A204.1 (cell line): ENCODE data around the gene DDX23.

Experiments used
- FAIRE-seq: peaks from 2 replicates; lab custom pipeline; 2012; peaks lifted over from hg19 to GRCh38; lab: Jason Lieb, UNC

DDX23 gene

DNA sequence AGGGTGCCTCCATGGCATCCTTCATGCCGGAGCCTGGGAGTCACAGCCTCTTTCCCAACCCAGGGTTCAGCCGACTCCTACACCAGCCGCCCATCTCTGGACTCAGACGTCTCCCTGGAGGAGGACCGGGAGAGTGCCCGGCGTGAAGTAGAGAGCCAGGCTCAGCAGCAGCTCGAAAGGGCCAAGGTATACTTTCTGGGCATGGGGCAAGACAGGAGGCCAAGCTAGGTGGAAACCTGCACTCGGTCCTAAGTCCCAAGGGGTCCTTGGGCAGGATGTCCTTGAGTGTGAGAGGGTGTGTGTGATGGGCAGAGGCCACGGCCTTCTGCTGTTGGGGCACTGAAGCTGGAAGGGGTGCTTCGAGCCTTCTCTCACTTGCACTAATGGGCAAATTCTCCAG, 28.7 kb downstream of the DDX23 start:
- no peak for FAIRE-seq

DNA sequence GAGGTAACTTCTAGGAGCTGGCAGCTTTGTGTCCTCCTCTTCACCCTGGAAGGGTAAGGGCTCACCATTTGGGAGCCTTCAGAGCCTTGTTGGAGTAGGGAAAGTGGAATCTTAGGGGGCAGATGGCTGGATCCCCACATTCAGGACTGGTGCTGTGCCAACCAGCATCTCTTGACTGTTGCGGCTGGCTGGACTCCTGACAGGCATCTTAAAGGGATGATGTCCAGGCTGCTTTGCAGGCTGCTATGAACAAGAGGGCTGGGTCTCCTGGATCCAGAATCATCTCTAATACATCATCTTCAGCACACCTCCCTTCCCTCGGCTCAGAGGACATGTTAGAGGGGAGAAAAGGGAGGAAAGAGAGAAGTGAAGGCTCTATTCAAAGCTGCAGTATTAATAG, 29.3 kb downstream of the DDX23 start:
- no peak for FAIRE-seq

- FAIRE-seq, result no peak
These were observed 29.8 kb downstream of the DDX23 start for GRCh38 chr12:48822139-48822538.

GRCh38 chr12:48819986-48820725, 31.8 kb downstream of the DDX23 start:
- FAIRE-seq, result no peak

GRCh38 chr12:48818831-48819590, 33.0 kb downstream of the DDX23 start:
- no peak for FAIRE-seq

DNA sequence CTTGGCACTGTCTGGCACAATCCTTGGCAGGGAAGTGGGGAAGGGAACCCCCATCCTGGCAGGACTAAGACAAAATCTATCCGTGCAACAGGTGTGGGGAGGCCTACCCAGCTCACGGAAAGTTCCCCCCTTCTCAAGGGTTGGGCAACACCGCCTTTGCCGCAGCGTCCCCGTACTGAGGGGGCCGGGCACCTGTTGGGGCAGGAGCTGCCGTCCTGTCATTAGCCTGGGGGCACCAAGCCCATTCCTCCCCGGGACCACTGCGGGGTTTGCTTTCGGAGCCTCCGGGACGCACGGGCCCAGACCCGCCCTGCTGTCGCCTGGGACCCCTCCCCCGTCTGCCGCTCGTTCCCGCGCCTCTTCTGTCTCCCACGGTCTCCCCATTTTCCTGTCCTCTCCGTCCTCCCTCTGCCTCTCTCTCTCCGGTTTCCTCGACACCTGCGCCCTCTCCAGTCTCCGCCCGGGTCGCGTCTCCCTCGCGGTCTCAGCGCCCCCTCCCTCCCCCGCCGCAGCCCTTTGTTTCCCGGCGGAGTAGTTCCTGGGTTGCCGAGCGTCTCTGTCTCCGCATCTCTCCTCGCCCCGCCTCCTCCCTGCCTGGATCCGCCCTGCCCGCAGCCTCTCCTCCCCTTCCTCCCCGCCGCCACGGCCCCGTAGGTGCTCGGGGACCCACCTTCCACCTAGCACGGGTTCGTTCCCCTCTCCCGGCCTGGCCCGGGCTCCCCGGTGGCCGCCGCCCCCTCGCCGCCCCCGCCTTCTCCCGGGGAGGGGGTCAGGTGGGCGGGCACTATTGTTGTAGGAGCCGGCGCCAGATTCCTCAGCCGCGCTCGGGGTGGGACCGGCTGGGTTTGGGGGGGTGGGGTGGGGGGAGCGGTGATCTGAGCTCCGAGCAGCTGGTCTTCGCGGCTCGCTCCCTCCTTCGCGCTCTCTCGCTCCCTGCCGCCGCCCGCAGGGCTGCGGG, 33.8 kb downstream of the DDX23 start, which contains the start of gene CACNB3:
Gene CACNB3 (plus strand): TSS at position 624 of the 958 bp plus-strand sequence. CDS start 434 bp downstream, outside the sequence.
- no peak for FAIRE-seq

DNA sequence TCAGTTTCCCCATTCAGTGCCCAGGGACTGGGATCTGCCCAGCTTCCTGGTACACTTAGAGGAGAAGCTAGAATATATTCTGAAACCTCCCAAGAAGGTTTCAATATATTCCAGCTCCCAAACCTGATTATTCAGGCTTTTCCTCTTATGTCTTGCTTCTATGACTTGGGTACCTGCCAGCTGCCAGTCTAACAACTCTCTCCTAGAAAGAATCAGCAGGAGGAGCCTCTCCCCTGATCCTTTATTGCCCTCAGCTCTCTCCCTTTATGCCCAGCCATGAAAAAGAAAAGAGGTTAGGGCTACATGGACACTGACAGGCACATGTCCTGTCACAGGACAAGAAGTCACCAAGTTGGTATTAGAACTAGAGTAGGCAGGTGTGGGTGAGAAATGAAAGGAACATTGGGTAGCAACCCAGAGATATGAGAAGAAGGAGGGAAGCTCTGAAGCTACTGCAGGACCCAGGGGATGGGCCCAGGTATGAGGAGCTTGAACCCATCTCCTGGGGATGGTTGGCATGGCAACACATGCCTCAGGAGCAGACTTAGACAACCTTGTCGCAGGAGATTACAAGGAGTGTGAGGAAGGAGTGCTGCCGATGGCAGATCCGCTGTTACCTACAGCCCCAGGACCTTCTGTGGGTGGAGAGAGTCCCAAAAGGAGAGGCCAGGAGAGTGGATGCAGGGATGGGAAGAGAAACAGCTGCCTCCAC, 35.7 kb downstream of the DDX23 start:
- no peak for FAIRE-seq

GRCh38 chr12:48815126-48816110, 36.5 kb downstream of the DDX23 start:
- no peak for FAIRE-seq

DNA sequence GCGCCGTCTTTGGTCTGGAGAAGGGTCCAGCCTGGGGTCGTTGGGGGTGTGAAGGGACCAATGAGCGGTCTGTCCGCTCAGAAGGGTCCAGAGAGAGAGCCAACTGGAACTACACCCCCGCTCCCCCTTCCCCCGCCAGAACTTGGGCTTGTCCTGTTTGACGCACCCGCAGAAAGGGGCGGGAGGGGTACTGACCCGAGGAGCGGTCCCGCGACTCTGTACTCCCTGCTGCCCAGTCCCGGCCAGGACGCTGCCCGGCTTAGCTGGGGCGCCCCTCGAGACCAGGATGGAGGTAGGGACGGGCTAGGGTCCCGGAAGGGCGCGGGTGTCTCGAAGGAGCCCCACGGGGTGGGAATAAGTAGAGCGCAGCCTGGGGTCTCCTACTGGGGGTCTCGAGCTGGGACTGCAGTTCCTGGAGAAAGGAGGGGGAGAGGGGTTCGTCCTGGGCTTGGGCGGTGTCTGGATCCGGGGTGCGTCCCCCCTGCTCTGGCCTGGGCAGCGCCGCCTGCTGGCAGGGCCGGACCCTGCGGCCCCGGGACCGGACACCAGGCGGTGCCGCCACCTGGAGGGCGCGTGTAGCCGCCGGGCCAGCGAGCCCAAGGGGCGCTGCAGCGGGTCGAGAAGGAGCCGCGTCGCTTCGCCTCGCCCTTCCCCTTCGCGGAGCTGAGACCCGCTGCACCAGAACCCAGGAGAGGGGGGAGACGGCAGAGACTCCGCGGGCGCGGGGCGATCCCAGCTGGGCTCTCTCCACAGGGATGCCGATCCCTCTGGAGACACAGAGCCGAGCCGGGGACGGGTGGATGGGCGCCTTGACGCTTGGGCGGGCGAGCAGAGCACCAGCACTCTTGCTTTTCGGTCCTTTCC, 37.5 kb downstream of the DDX23 start:
- FAIRE-seq, result no peak

DNA sequence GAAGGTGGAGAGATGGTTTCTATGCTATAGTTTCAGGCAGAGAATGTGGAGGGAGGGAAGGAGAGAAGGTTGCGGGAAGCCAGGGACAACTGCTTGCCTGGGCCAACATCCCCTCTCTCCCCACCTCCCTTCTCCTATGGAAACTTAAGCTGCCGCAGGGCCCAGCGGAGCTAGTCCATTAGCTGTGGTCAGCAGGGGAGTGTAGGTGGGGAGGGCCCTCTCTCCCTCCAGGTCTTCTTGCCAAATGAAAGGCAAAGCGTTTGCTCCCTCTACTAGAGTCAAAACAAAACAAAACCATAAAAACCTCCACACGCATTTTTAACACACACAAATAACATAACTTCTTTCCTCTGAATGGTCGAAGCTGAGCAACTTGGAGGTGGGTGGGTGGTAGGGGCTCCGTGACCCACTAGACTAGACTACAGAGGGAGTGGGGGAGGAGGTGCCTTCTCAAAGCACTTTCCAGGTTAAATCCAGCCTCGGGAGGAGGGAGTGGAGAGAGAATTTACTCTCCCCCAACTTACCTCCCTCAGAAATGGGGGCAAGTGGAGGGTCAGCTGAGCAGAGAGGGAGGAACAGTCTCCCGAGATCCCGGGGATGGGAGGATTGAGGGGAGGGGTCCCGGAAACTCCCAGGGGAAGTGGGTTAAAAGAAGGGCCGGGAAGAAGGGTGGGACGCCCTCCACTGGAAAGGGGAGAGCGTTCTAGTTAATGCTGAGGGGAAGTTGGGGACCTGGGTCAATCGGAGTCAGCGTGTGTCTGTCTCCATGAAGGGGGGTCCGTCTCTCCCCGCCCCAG, 38.3 kb downstream of the DDX23 start:
- FAIRE-seq, result no peak

DNA sequence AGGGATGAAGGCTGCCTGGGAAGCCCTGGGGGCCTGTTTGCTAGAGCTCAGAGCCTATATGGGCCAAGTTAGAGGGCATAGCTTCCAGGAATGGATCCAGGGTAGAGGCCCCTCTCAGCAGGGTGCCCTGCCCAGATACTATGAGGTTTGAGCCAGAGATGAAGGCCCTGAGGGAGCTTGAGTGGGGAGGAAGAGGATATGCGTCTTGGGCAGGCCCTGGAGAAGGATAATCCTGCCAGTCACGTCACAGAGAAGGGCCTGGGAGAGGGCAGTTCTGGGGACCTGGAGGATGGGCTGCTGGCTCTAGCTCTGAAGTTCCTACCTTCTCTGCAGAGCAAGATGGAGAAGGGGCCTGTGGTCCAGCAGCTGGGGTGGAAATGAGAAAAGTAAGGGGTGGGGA, 39.6 kb downstream of the DDX23 start:
- no peak for FAIRE-seq

GRCh38 chr12:48811437-48812090, 40.4 kb downstream of the DDX23 start:
- FAIRE-seq, result no peak

DNA sequence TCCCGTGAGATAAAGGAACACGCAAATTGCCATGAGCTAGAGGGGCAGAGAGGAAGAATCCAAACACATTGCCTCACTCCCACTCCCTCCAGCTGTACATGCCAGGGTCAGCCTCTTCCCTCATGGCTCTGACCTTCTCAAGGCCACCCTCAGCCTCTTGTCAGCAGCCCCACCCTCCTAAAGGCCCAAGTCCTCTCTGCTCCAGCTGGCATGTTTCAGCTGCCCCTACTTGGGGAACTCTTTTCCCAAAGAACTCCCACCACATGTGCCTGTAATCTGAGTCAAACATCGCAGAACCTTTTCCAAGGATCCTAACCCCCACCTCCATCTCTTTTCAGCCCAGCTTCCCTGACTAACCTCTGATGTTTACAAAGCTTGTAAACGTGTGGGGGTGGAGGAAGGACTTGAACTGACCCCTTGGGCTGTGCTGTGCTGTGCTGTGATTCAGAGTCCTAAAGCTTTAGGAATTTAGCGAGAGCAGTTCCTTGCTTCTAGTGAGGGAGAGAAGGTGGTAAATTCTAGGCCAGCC, 41.0 kb downstream of the DDX23 start:
- no peak for FAIRE-seq

DNA sequence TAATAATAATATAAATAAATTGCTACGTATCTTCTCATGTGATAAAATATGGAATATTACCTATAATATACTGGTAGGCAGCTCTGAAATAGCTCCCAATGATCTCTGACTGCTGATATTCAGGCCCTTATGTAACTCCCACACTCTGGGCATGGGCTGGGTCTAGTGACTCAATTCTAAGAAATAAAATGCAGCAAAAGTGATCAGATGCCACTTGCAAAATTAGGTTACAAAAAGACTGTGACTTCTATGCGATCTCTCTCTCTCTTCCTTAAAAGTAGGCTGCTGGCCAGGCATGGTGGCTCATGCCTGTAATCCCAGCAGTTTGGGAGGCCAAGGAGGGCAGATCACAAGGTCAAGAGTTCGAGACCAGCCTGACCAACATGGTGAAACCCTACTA, 44.0 kb downstream of the DDX23 start:
- no peak for FAIRE-seq

- FAIRE-seq, result no peak
These were observed 48.3 kb downstream of the DDX23 start for GRCh38 chr12:48803675-48804074.

DNA sequence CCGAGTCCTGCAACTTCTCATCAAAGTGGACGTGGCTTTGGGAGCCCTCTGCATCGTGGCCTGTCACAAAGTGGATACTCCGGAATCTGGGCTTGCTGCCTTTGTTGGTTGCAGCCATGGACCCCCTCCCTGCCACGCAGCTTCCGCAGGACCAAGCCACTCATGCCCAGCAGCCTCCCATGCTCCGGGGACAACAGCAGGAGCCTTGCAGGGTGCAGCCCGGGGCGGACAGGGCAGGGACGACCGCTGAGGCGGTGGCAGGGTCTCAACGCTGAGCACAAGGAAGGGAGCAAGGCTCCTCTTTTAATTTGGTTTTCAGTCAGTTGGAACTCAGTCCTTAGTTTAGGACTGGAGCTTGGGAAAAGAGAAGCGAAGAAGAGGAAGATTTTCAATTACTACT, 51.0 kb downstream of the DDX23 start:
- no peak for FAIRE-seq

DNA sequence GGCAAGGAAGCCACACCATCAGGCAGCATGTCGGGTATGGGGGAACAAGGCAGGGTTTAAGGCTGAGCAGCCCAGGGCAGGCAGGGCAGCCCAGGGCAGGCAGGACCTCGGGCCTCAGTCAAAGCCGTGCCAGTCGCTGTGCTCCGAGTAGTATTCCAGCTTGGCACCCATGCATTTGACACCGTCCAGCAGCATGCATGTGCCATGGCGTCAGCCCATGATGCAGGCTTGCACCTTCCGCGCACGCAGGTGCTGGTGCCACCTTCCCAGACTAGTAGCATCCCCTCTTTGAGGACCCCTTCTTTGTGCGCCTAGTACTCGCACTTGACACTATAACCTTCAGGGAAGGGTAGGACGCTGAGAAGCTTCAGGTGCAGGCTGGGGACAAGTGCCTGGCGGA, 51.5 kb downstream of the DDX23 start:
- FAIRE-seq, result no peak

DNA sequence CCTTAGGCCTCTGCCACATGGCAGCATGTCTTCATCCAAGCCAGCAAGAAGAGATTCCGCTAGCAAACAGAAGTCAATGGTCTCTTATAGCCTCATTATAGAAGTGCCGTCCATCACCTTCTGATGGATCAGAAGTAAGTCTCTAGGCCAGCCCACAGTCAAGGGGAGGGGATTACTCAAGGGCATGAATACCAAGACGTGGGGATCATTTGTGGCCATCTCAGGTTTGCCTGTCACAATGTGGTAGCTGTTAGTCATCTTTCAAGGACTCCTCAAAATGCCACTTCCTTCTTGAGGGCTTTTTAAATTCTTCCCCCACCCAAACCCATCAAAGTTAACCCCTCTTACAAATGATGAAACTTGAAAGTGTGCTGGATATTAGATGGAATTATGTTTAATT, 55.0 kb downstream of the DDX23 start:
- no peak for FAIRE-seq
